Adrenal gland (tissue), 12 donors: ENCODE measurements around the gene MYCL. TPM values are rescaled to one million over a fixed set of nuclear protein-coding genes. Genes with fewer than 3 reads are reported as not detected.
A peak's percentile ranks its signal among the peaks of the same experiment; 100 is the strongest.

Experiments used
- DNase-seq, 7 donors: peaks; one replicate each; pipeline ENCODE4 v3.0.0-alpha.2; 2019 to 2020
- H3K27ac ChIP-seq, 5 donors: fragments of 200-600 bp; sonication (generic) in 4 of 5; 1 replicate in 3 of 5; 2 replicates in 2 of 5; pipeline versions ENCODE4 v1.5.1 to v1.8.0; 2016 to 2020; ENCODE audit warnings: mild to moderate bottlenecking in 1 of 5
- H3K27me3 ChIP-seq: fragments of 200-600 bp; 2 replicates; pipeline ENCODE4 v1.8.0; 2021
- H3K36me3 ChIP-seq, 2 donors: fragments of 200-600 bp; replicated peaks in 1 of 2; 1 replicate in 1 of 2; 2 replicates in 1 of 2; pipeline versions ENCODE4 v1.5.1 to v1.8.0; 2018 to 2022
- H3K4me1 ChIP-seq, 2 donors: fragments of 200-600 bp; replicated peaks in 1 of 2; 1 replicate in 1 of 2; 2 replicates in 1 of 2; pipeline versions ENCODE4 v1.5.1 to v1.8.0; 2018 to 2021
- H3K4me3 ChIP-seq, 4 donors: fragments of 200-600 bp; sonication (generic) in 3 of 4; one replicate each; pipeline ENCODE4 v1.5.1; 2016 to 2018
- H3K9me3 ChIP-seq, 3 donors: fragments of 200-600 bp; sonication (generic) in 1 of 3; replicated peaks in 1 of 3; 1 replicate in 2 of 3; 2 replicates in 1 of 3; pipeline versions ENCODE4 v1.5.1 to v1.8.0; 2016 to 2021
- POLR2A ChIP-seq, 2 donors: fragments of 450-650 bp; IDR thresholded peaks; one replicate each; pipeline ENCODE4 v1.6.1; 2017; ENCODE audit warnings: antibody characterized with exemption in 2 of 2, mild to moderate bottlenecking in 2 of 2, moderate library complexity in 1 of 2
- WGBS, 4 donors: extraction: QIAGEN DNeasy Blood & Tissue Kit in 2 of 4; methylation state at CpG; one replicate each; pipeline versions ENCODE4 v1.1.5 to v1.1.7; 2013 to 2017; 5-methylcytosine and 5-hydroxymethylcytosine counted together
- intact Hi-C, 2 donors: fragments of 100-400 bp; cut with DNase I; formaldehyde crosslinking; loops; one replicate each; pipeline versions ENCODE4 v1.14.1 to v1.15.0; 2022 to 2023
- polyA plus RNA-seq, 3 donors: library from polyadenylated mRNA; stranded (reverse); fragments of 200-250 nt in 2 of 3; fragments of 350-450 nt in 1 of 3; fragmentation: Illumina TruSeq in 1 of 3; extraction: RNeasy Lipid Tissue Mini Kit (QIAGEN cat#74804) in 1 of 3; gene quantifications; one replicate each; pipeline ENCODE4 v1.2.3, GENCODE V29; 2013 to 2014
- total RNA-seq, 9 donors: library from RNA; depleted of rRNA in 4 of 9; stranded (reverse); fragments of >200 nt in 4 of 9; fragments of 120-200 nt in 1 of 9; fragmentation: NEBNext Ultra II Directional in 1 of 9; extraction: Animal tissue kit (Norgen Biotek cat#: 25700) in 1 of 9; gene quantifications; one replicate each; pipeline versions ENCODE4 v1.1.0 to v1.2.4, GENCODE V29; 2013 to 2023
- TF ChIP-seq, protein P1 (sequence below), 6 experiments: fragments of 450-650 bp in 4 of 6; fragments of 200-600 bp in 2 of 6; sonication (generic) in 1 of 6; IDR thresholded peaks; 1 replicate in 5 of 6; 2 replicates in 1 of 6; pipeline versions ENCODE4 v1.5.1 to v1.8.0; 2016 to 2021; ENCODE audit warnings: antibody characterized with exemption in 6 of 6, mild to moderate bottlenecking in 2 of 6, moderate library complexity in 1 of 6
- donor health status: healthy with polysubstance abuse.
- donor health status: Bipolar disorder and iron deficiency.
- donor health status: DM: yes; HTN: yes; CAD: no.
- donor health status: DM: no; HTN: no; CAD: no.
- donor health status: DM: no; HTN: no; CAD: no.
- donor health status: DM: yes; HTN: yes; CAD: no.

Gene MYCL
- total and polyA plus RNA-seq, 12 donors = 0.07 to 0.69 (median 0.36) TPM; not detected in 1

DNA sequence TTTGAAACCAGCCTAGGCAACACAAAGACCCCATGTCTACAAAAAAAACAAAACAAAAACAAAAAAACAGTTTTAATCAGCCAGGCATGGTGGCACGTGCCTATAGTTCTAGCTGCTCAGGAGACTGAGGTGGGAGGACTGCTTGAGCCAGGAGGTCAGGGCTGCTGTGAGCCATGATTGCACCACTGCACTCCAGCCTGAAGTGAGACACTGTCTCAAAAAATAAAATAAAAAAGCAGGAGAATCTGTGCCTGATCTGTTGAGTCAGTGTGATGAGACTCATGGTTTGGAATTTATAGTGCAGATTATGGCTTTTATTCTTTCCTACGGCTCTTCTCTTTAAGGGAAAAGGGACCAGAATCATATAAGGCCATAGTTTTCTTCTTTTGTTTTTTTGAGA, 35.0 kb downstream of the MYCL start:
- no peaks in the 10 kb centered on the region for H3K27me3 ChIP-seq
- H3K27ac ChIP-seq = no peak overlapping the region
- TF ChIP-seq POLR2A (IDR thresholded peaks at IDR 0.05) = no peak
- TF ChIP-seq, protein P1, sequence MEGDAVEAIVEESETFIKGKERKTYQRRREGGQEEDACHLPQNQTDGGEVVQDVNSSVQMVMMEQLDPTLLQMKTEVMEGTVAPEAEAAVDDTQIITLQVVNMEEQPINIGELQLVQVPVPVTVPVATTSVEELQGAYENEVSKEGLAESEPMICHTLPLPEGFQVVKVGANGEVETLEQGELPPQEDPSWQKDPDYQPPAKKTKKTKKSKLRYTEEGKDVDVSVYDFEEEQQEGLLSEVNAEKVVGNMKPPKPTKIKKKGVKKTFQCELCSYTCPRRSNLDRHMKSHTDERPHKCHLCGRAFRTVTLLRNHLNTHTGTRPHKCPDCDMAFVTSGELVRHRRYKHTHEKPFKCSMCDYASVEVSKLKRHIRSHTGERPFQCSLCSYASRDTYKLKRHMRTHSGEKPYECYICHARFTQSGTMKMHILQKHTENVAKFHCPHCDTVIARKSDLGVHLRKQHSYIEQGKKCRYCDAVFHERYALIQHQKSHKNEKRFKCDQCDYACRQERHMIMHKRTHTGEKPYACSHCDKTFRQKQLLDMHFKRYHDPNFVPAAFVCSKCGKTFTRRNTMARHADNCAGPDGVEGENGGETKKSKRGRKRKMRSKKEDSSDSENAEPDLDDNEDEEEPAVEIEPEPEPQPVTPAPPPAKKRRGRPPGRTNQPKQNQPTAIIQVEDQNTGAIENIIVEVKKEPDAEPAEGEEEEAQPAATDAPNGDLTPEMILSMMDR (IDR thresholded peaks at IDR 0.05) = no peak
- DNase-seq = peak in 1 of 7 donors; percentile 16
- H3K4me1 ChIP-seq = peaks cover 0 to under 1% of the 10 kb centered on the region in 2 donors
- WGBS, 4 donors = 75 to 89% (median 83%) methylated on average over 2 of the region's 2 CpGs
- intact Hi-C loops = no loop called here
- H3K36me3 ChIP-seq = no peaks in the 10 kb centered on the region
- H3K4me3 ChIP-seq = no peak overlapping the region
- no peaks in the 10 kb centered on the region for H3K9me3 ChIP-seq

DNA sequence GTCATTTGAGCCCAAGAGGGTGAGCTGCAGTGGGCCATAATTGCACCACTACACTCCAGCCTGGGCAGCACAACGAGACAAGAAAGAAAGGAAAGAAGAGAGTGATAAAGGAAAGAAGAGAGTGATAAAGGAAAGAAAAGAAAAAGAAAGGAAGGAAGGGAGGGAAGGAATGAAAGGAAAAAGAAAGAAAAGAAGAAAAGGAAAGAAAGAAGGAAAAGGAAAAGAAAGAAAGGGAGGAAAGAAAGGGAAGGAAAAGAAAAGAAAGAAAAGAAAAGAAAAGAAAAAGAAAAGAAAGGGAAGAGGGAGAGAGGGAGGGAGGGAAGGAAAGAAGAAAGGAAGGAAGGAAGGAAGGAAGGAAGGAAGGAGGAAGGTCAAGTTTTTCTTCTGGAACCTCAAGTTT, 36.0 kb downstream of the MYCL start:
- TF ChIP-seq, protein P1 (IDR thresholded peaks at IDR 0.05) = no peak
- TF ChIP-seq POLR2A (IDR thresholded peaks at IDR 0.05) = no peak
- DNase-seq = no peak
- H3K9me3 ChIP-seq = no peaks in the 10 kb centered on the region
- no peaks in the 10 kb centered on the region for H3K4me1 ChIP-seq
- intact Hi-C loops = no loop called here
- H3K27me3 ChIP-seq = no peaks in the 10 kb centered on the region
- H3K36me3 ChIP-seq = no peaks in the 10 kb centered on the region
- WGBS, 4 donors = 92 to 100% (median 98%) methylated on average over 1 of the region's 1 CpG
- no peak overlapping the region for H3K27ac ChIP-seq
- H3K4me3 ChIP-seq = no peak overlapping the region

DNA sequence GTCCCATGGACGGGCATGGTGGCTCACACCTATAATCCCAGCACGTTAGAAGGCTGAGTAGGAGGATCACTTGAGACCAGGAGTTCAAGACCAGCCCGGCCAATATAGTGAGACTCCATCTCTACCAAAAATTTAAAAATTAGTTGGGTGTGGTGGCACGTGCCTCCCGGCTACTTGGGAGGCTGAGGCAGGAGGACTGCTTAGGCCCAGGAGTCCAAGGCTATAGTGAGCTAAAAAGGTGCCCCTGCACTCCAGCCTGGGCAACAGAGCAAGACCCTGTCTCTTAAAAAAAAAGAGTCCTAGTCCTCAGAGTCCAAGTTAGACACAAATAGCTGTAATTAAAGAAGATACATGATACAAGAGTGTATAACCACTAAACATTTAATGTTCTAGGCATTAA, 38.5 kb downstream of the MYCL start:
- Histone ChIP-seq H3K36me3 (no peaks in the 10 kb centered on the region), H3K27ac (no peak overlapping the region), H3K27me3 (no peaks in the 10 kb centered on the region), H3K9me3 (no peaks in the 10 kb centered on the region), H3K4me1 (no peaks in the 10 kb centered on the region), H3K4me3 (no peak overlapping the region)
- intact Hi-C loops = no loop called here
- no peak for DNase-seq
- 85 to 99% (median 94%) methylated on average over 5 of the region's 5 CpGs for WGBS, 4 donors
- TF ChIP-seq, protein P1 (IDR thresholded peaks at IDR 0.05) = no peak
- TF ChIP-seq POLR2A (IDR thresholded peaks at IDR 0.05) = no peak

DNA sequence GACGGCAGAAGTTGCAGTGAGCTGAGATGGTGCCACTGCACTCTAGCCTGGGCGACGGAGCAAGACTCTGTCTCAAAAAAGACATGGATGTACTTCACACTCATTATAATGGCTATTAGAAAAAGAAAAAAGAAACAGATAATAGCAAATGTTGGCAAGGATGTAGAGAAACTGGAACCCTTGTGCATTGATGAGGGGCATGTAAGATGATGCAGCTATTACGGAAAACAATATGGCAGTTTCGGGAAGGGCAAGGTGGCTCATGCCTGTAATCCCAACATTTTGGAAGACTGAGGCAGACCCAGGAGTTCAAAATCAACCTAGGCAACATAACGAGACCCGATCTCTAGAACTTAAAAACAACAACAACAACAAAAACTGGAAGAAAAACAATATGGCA, 40.7 kb downstream of the MYCL start:
- Histone ChIP-seq H3K36me3 (no peaks in the 10 kb centered on the region), H3K4me1 (no peaks in the 10 kb centered on the region), H3K27me3 (no peaks in the 10 kb centered on the region), H3K9me3 (no peaks in the 10 kb centered on the region), H3K4me3 (no peak overlapping the region), H3K27ac (no peak overlapping the region)
- TF ChIP-seq, protein P1 (IDR thresholded peaks at IDR 0.05) = no peak
- TF ChIP-seq POLR2A (IDR thresholded peaks at IDR 0.05) = no peak
- intact Hi-C loops = no loop called here
- 95 to 98% (median 96%) methylated on average over 7 of the region's 7 CpGs for WGBS, 4 donors
- DNase-seq = no peak
